ENCODE measurements around the gene IFNA6.
"Not testable (repeated sequence)": the region's sequence is repeated elsewhere in the genome, so short reads cannot be mapped to it uniquely, and the experiment has no call there.

Gene IFNA6

DNA sequence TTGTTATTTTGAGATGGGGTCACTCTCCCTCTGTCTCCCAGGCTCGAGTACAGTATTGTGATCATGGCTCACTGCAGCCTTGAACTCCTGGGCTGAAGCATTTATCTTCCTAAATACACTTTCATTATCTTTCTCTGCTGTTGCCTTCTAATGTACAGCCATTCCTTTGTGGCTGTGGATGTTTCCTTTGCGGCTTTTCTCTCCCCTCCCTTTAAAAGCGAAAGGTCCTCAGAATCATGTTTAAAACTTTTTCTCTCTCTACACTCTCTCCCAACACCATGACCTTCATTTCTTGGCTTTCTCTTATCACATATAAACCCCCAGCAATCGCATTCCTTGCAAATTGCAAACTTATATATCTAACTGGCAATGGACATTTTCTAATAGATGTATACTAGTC lies 32.9 kb upstream of the IFNA6 start:
- H3K4me3 ChIP-seq (ENCODE audit: low read depth, low read length), result no peak overlapping the region
- DNase-seq (ENCODE audit: low read depth), result no peak
- TF ChIP-seq, protein P1, sequence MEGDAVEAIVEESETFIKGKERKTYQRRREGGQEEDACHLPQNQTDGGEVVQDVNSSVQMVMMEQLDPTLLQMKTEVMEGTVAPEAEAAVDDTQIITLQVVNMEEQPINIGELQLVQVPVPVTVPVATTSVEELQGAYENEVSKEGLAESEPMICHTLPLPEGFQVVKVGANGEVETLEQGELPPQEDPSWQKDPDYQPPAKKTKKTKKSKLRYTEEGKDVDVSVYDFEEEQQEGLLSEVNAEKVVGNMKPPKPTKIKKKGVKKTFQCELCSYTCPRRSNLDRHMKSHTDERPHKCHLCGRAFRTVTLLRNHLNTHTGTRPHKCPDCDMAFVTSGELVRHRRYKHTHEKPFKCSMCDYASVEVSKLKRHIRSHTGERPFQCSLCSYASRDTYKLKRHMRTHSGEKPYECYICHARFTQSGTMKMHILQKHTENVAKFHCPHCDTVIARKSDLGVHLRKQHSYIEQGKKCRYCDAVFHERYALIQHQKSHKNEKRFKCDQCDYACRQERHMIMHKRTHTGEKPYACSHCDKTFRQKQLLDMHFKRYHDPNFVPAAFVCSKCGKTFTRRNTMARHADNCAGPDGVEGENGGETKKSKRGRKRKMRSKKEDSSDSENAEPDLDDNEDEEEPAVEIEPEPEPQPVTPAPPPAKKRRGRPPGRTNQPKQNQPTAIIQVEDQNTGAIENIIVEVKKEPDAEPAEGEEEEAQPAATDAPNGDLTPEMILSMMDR (conservative IDR thresholded peaks at IDR 0.05; ENCODE audit: low read depth, low read length), result no peak

DNA sequence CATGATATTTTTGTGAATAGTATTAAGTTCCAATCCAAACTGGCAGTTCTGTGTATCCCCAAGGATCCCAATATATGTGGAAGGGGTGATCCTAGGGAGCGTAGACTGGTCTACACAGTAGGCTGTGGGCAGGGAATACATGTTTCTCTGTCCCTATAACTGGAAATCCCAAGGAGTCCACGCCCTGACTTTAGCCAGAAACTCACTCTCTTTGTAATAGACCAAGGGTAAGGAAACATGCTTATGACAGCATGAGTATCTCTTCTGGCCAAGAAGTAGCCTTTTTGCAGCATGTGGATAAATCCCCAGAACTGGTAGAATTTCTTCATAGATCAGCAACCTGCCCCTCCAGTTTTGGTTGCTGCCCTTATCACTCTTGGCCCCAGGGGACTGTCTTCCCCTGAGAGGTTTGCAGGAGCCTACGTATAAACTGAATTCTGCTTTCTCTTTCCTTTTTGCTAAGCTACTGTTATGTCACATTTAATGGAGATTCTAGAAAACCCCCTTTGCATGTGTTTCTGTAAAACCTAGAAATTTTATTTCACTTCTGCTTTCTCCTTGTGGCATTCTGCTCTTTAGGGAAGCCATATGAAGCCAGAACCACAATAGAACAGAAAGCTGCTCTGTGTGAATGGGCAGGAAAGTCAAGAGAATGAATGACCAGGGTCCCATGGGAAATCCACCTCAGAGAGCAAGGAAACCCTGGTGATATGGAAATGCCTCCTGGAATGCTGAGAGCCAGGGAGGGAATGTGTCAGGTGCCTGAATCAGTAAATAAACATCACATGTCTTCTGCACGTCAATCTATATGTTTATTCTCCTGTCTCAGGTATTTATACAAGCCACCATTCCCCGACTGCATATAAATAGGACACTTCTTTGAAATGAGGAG lies 31.0 kb upstream of the IFNA6 start:
- DNase-seq (ENCODE audit: low read depth), result no peak
- TF ChIP-seq, protein P1 (conservative IDR thresholded peaks at IDR 0.05; ENCODE audit: low read depth, low read length), result no peak
- no peak overlapping the region for H3K4me3 ChIP-seq (ENCODE audit: low read depth, low read length)

DNA sequence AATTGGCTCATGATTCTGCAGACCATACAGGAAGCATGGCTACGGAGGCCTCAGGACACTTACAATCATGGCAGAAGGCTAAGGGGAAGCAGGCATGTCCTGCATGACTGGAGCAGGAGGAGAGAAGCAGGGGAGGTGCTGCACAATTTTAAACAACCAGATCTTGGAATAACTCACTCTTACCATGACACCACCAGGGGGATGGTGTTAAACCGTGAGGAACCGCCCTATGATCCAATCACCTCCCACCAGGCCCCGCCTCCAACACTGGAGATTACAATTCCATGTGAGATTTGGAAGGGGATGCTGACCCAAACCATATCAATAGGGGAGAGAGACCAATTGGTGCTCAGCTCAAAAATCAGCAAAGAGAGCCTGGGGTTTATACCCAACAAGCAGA lies 20.8 kb upstream of the IFNA6 start:
- not testable (repeated sequence) for H3K4me3 ChIP-seq (ENCODE audit: low read depth, low read length)

DNA sequence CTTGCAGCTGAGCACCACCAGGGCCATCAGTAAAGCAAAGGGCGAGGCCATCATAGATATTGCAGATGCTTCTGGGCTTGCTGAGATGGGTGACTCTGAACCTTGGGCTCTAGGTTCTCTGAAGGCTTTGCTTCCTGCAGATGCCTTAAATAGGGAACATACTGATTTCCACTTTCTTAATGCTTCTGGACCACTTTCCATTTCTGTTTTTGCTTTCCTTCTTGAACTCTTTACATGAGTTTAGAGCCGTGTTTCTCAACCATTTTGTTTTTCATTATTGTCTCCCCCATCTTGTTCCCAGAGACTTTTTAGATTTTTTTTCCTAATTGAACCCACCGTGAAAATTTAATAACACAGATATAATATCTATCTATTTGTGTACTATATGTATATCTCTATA lies 17.3 kb upstream of the IFNA6 start, which contains the start of gene IFNA13:
Gene IFNA13, minus strand, starts transcription at position 101 of the 400 bp plus-strand sequence. Its CDS starts 47 bp downstream, at position 54.
- DNase-seq (ENCODE audit: low read depth), result no peak
- TF ChIP-seq, protein P1 (conservative IDR thresholded peaks at IDR 0.05; ENCODE audit: low read depth, low read length), result no peak
- H3K4me3 ChIP-seq (ENCODE audit: low read depth, low read length), result no peak within 1 kb of the TSS

More for the DNA sequence above, 20.8 kb upstream of the IFNA6 start:
- not testable (repeated sequence) for DNase-seq (ENCODE audit: low read depth)

DNA sequence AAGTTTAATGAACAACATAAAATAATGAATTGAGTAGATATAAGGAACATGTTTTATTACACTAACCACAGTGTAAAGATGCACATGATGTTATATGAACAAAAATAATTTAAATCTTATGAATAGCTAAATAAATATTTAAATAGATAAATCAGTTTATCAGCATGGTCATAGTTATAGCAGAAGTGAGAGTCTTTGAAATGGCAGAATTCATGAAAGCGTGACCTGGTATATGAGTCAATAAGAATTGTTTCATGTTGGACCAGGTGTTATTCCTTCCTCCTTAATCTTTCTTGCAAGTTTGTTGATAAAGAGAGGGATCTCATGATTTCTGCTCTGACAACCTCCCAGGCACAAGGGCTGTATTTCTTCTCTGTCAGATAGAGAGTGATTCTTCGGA lies 16.5 kb upstream of the IFNA6 start:
- DNase-seq (ENCODE audit: low read depth); H3K4me3 ChIP-seq (ENCODE audit: low read depth, low read length): not testable (repeated sequence)

DNA sequence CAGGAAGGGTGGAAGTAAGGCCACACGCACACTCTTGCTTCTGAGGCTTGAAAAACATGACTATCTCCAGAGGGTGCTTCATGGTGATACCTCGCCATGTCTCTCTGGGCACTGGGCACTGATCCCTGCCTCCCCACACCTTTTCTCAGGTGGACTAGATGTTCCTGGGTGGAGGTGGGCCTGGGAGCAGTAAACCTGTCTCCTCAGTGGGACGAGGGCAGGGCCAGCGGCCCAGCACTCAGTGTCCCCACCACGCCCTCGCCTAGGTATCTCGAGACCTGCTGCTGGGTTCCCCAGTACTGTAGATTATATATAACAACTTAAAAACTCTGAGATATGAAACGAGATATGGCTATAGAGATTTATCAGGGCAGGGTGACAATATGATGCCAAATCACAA lies 11.6 kb upstream of the IFNA6 start:
- TF ChIP-seq, protein P1 (conservative IDR thresholded peaks at IDR 0.05; ENCODE audit: low read depth, low read length), result no peak
- no peak overlapping the region for H3K4me3 ChIP-seq (ENCODE audit: low read depth, low read length)
- no peak for DNase-seq (ENCODE audit: low read depth)

DNA sequence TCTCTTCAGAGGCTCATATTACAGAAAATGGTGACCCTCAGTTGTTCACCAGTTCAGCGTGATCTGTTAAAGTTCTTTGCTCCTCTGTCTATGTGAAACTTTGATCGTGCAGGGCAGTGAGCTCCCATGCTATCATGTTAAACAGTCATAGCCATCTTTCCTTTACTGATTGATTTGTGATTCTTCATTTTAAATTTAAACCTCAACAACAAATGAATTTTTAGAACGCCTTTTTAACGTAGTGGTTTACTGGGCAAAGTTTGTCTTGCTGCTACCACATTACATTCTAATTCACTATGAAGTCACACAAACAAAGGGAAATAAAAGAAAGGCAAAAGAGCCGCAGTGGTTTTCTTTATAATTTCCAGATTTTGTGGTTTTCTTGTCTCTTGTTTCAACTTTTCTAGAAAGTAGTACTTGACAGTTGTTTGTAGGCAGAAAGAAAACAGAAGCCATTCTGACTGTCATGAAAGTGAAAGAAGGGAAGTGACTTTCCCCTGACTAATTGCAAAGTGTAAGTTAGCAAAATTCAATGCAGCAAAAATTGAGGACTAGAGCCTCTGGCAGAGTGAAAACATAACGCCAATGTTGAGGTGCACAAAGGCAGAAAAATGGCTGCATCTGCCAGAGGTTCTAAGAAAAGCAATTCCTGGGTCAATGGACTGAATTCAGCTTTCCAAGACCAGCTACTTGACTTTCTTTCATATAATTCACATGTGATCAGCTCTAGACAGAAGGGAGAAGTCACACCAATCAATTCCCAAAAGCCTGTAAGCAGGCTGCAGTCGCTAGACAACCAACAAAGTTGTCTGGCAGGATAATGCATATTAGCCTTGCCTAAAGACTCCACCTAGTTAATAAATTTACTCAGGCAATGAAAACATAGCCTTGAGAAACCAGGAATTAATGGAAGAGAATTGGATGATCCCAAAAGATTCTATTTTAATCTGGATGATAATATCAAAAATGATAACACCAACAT lies 7.1 kb upstream of the IFNA6 start:
- DNase-seq (ENCODE audit: low read depth), result no peak
- no peak overlapping the region for H3K4me3 ChIP-seq (ENCODE audit: low read depth, low read length)
- TF ChIP-seq, protein P1 (conservative IDR thresholded peaks at IDR 0.05; ENCODE audit: low read depth, low read length), result no peak
